Measurements from ENCODE around the gene IFITM10.

IFITM10 gene

DNA sequence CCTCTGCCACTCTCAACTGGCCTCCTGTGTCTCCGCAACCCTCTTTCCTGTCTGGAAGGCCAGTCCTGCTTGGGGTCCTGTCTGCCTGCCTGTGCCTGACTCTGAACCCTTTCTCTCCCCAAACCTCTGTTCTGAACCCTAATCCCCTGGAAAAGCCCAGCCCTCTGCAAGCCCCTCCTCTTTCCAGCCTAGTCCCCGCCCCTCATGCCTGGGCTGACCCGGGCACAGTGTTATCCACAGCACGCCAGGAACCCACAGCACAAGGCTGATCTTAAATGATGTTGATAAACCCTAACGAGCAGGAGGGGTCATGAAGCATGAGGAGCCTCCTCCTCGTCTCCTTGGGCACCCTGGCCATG, at the start of gene IFITM10:
TSS of gene IFITM10 (minus strand) at position 115 of the 359 bp plus-strand sequence. CDS start 153 bp downstream, outside the sequence.
- no peak for DNase-seq (ENCODE audit: low read depth in 2 of 2)

DNA sequence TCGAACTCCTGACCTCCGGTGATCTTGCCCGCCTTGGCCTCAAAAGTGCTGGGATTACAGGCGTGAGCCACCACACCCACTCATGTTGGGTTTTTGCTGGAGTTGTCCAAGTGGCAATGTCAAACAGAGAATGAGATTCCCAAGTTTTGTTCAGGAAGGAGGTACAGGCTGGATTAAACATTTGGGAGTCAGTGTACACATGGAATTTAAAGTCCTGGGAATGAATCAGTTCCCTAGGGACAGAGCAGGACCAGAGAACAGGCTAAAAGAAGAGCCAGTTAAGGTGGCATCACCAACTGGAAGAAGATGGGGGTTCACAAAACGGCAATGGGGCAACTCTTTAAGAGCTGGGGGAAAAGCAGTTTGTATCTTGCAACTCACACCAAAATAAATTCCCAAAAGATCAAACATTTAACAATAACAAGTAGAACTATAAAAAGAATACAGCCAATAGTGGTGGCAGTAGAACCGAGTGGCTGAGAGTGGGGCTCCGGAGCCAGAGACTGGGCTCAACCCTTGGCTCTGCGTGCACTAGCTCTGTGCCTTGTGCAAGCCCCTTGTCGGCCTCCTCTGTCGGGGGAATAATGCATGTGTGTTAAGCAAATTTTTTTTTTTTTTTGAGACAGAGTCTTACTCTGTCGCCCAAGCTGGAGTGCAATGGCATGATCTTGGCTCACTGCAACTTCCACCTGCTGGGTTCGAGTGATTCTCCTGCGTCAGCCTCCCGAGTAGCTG, 47.2 kb upstream of the IFITM10 start:
- DNase-seq (ENCODE audit: low read depth in 2 of 2): no peak

DNA sequence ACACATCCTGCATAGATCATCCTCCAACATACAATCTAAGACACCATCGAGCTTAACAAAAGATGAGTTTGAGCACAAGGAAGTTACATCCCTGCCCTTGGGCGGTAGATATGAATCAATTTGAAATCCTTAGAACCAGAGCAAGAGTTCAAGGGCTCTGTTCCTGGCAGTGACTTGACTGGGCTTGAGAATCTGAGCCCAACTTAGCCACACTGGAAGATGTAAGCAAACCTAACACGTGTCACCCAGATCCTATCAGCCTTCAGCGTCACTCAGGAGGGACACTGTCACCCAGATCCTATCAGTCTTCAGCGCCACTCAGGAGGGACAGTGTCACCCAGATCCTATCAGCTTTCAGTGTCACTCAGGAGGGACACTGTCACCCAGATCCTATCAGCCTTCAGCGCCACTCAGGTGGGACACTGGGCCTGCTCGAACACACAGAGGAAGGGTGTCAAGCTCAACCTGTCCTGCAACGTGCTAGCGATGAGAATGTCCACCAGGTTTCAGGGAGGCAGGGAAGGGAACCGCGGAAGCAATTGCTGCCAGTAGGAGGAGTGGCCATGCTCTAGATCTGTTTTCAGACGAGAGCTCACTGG, 46.1 kb upstream of the IFITM10 start:
- DNase-seq (ENCODE audit: low read depth in 2 of 2): no peak

DNA sequence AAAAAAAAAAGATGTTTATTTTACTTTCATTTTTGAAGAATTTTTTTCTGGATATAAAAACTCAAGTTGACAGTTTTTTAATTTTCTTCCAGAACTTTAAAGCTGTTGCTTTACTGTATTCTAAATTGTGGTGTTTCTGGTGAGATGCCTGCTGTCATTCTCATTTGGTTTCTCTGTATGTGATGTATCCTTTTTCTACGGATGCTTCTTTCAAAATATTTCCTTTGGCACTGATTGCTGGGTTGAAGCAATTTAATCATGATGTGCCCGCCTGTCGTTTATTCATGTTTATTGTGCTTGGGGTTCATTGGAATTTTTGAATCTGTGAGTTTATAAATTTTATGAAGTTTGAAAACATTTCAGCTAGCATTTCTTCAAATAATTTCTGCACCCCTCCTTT, 42.7 kb upstream of the IFITM10 start:
- no peak for DNase-seq (ENCODE audit: low read depth in 2 of 2)

DNA sequence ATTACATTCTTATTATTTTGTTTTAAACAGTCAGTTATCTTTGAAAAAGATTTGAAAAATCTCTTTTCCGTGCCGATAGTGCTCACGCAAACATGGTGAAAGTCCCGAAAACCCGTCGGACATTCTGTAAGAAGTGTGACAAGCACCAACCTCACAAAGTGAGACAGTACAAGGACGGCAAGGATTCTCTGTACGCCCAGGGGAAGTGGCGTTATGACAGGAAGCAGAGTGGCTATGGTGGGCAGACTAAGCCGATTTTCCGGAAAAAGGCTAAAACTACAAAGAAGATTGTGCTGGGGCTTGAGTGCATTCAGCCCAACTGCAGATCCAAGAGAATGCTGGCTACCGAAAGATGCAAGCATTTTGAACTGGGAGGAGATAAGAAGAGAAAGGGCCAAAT, 42.1 kb upstream of the IFITM10 start:
- no peak for DNase-seq (ENCODE audit: low read depth in 2 of 2)

DNA sequence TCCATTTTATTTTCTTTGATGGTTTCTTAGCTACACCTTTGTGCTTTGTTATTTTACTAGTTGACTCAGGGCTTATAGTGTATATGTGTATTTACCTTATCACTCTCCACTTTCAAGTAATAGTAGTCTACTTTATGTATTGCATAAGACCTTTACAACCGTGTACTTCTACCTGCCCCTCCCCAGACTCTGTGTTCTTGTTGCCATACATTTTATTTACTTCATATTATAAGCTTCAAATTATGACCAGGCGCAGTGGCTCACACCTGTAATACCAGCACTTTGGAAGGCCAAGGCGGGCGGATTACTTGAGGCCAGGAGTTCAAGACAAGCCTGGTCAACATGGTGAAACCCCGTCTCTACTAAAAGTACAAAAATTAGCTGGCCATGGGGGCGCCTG, 41.5 kb upstream of the IFITM10 start:
- DNase-seq (ENCODE audit: low read depth in 2 of 2): no peak

DNA sequence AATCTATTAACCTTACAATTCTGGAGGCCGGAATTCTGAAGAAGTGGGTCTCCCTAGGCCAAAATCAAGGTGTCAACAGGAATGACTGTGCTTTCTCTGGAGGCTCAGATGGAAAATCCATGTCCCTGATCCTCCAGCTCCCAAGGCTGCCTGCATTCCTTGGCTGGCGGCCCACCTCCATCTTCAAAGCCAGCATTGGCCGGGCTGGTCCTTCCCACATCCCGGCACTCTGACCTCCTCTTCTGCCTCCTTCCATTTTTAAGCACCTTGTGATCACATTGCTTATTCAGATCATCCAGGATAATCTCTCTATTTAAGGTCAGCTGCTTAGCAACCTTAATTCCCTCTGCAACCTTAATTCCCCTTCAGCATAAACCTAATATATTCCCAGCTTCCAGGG, 36.1 kb upstream of the IFITM10 start:
- DNase-seq (ENCODE audit: low read depth in 2 of 2): no peak

DNA sequence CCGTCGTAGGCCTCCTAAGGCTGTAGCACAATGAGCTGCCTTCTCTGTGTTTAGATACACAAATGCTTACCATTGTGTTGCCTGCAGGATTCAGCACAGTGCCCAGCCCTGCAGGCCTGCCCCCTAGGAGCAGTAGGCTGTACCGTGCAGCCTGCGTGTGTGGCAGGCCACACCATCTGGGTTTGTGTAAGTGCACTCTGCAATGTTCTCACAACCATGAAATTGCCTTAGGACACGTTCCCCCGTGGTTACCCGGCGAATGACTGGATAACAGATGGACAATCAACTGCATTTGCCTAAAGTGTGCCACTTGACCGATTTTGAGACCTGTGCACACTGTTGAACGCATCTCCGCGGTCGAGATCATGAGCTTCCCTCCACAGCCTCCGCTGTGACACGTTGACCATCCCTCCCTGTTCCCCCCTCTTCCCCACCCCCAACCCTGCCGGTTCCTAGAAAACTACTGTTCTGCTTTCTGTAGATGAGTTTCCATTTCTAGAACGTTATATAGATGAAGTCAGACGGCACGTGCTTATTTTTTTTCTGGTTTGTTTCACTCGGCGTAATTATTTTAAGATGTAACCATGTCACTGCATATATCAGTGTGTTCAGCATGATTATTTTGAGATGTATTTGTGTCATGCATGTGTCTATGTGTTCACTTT, 35.5 kb upstream of the IFITM10 start:
- no peak for DNase-seq (ENCODE audit: low read depth in 2 of 2)

DNA sequence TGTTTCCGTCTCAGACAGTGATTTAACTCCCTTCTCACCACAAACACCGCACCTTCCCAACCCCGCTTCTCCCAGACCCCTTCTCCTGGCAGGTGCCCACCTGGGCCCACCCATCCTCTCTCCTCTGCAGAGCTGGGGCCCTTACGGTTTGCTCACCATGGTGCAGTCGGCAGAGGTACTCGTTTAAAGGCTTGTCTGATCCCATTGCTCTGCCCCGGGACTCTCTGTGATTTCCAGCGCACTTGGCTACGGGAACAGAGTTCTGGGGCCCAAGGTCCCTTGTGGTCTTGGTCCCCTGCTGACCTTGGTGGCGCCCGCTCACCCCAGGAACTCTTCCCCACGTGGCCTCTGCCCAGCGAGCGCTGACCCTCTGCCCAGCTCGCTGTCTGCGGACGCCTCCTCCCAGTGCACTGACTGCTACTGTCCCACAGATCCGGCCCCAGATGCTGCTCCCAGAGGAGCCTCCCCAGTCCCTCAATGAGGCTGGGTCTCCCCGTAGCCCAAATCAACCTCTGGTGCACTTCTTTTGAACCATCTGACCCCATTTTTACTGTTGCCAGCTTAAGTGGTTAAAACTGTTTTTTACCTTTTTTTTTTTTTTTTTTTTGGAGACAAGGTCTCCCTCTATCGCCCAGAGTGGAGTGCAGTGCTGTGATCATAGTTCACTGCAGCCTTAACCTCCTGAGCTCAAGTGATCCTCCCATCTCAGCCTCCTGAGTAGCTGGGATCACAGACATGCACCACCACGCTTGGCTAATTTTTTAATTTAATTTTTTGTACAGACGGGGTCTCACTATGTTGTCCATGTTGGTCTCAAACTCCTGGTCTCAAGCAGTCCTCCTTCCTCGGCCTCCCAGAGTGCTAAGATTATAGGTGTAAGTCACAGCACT, 34.6 kb upstream of the IFITM10 start:
- no peak for DNase-seq (ENCODE audit: low read depth in 2 of 2)

DNA sequence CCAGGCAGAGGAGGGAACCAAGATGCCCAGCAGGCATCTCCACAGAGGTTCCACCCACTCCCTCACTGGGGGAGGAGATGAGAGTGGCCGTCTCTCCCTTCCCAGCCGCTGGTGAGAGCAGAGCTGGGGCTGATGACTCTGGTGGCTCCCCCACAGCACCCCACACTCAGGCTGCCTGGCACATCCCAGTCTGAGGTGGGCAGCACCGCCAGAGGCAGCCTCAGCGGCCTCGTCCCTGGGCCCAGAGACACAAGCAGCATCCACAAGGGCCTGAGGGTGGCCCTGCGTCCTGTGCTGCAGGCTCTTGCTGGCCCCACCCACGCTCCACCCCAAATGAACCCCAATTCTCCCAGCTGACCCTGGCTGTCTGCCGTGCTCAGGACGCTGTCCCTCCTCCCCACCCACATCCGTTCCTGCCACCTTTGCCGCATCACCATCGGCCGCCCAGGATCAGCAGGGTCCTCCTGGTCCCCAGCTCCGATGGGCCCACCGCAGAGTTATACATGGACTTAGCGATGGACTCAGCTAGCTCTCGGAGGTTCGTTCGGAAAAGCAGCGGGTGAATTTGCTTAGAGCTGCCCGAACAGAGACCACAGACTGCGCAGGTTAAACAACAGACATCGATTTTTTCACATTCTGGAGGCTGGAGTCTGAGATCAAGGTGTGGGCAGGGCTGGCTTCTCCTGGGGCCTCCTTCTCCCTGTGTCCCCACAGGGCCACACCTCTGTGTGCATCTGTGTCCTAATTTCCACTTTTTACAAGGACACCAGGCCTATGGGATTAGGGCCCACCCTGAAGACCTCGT, 33.5 kb upstream of the IFITM10 start:
- no peak for DNase-seq (ENCODE audit: low read depth in 2 of 2)

DNA sequence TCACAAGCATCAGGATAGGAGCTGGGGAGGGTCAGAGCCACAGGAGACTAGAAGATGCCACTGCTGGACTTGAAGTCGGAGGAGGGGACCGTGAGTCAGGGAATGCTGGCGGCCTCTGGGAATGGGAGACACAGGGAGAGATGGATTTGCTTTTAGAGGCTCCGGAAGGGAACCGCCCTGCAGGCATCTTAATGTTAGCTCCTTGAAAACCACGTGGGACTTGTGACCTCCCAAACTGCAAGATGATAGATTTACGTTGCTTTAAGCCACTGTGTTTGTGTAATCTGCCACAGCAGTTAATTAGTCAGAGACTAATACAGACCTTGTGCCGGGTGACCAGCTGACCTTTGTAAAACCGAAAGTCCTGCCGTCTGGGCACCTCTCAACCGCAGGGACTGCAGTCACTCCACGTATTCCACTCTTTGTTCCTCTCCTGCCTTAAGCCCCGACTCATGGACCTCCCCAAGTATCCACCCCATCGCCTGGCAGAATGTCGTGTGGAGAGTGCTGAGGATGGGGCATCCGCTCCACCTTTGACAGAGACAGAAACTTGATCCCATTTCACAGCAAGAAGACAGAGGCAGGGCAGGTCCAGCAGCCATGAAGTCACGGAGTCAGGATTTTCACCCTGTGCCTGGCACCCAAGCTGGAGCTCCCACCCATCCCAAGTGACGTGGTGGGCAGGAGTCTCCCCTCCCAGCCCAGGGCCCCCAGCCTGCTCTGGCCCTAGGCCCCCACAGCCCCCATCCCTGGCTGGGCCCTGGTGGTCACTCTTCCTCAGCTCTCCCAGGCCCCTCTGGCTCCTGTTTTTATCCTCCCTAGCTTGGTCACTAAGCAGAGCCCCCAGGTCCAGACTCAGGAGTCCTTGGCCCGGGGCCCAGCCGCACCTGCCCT, 32.7 kb upstream of the IFITM10 start:
- no peak for DNase-seq (ENCODE audit: low read depth in 2 of 2)

DNA sequence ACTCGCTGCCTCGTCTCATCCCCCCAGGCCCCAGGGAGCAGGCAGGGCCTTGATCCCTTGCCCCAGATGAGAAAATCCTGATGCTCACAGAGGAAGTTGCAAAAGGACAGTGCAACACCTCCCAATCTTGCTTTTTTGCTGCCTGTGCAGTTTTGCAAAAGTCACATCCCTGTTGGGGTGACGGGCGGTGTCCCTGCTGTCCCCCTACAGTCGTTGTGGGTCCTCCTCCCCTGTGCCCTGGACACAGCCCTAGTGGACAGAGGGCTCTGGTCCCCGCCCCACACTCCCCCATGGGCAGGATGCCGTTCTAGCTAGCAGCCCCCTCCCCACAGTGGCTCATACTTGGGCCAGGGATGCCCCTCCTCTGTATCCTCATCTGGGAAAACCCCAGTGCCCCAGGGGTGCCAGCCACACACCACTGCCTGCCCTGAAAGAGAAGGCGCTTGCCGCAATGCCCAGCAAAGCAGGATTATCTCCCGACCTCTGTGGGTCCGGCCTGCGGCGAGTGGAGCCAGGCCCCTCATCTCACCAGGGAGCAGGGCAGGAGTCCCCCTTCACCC, 31.7 kb upstream of the IFITM10 start:
- no peak for DNase-seq (ENCODE audit: low read depth in 2 of 2)

DNA sequence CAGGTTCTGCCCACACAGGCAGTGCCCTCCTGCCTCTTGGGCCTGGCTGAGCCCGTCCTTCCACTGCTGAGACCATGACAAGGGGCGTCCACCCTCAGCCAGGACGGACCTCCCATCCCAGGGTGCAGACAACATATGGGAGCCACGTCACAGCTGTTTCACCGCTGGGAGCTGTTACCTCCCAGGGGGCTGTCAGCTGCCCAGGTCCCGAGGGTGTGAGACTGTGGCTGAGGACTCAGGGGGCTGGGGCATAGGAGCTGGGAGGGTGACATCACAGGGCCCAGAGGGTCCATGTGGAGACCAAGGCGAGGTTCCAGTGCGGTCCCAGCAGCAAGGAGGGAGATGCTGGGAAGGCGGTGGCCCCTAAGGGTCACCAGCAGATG, 31.2 kb upstream of the IFITM10 start:
- DNase-seq (ENCODE audit: low read depth in 2 of 2): no peak

DNA sequence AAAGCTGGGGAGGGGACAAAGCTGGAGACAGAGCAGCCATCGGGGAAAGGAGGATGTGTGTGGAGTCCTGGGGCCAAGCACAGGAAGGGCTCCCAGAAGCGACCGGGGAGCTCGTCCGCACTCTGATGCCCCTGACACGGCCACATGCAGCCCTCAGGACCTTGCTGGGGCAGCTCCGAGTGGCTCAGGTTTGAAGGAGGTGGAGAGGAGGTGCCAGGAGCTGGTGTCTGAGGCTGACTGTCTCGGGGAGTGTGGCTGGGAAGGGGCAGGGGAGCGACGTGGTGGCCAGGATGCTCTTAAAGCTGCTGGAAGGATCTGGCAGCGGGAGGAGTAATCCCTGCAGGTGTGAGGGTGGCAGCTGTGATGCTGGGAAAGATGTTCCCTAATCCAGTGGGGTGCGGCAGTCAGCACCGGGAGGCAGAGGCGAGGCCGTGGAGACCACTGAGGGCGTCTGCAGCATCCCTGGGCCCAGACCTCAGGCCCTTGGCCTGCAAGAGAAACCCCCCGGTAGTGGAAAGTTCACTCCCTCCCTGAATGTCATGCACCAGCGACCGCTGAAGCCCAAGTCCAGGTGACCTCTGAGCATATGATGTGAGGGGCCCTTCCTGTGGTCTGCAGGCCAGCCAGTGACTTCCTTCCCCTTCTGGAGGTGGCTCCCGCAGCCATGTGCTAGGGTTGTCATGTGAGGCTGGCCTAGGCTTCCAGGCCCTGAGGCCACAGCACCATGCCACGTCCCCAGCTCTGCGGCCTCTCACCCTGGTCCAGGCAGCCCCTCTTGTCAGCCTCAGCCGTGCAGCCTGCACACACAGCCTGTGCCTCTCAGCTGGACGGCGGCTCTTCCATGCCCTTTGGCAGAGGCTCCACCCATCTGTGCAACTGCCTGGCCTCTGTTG, 30.6 kb upstream of the IFITM10 start:
- no peak for DNase-seq (ENCODE audit: low read depth in 2 of 2)

DNA sequence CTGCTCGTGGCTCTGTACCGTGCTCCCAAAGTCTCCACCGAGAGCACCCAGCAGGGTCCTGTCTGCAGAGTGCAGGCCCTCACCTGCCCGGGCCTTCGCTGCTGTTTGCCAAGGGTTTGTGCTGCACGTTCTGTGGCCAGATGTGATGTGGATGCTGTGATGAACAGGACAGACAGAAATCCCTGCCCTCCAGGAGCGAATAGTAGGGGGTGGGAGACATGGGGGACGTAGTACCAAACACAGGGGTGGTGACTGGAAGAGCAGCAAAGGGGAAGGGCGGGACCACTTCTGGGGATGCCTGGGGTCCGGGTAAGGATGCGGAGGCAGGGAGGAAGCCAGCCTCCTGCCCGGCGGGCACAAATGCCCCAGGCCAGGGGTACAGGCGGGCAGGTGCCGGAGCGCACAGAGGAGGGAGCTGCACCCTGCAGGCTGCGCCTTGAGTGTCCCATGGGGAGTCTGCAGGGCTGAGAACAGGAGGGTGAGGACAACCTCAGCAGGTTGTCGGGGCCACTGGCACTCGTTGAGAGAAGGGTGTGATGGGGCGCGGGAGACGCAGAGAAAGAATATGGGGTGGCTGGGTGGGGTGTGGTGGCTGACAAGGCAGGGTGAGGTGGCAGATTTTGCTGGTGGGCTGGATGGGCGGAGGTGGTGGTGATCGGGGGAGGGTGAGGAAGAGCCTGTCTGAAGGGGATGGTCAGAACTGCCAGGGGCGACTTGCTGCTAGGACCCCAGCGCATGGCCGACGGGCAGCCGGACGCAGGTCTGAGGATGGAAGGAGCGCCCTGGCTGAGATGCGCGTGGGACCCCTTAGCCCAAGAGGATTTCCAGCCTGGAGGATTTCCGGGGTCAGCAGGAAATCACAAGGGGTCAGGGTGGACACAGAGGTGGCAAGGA, 29.7 kb upstream of the IFITM10 start:
- DNase-seq (ENCODE audit: low read depth in 2 of 2): no peak

DNA sequence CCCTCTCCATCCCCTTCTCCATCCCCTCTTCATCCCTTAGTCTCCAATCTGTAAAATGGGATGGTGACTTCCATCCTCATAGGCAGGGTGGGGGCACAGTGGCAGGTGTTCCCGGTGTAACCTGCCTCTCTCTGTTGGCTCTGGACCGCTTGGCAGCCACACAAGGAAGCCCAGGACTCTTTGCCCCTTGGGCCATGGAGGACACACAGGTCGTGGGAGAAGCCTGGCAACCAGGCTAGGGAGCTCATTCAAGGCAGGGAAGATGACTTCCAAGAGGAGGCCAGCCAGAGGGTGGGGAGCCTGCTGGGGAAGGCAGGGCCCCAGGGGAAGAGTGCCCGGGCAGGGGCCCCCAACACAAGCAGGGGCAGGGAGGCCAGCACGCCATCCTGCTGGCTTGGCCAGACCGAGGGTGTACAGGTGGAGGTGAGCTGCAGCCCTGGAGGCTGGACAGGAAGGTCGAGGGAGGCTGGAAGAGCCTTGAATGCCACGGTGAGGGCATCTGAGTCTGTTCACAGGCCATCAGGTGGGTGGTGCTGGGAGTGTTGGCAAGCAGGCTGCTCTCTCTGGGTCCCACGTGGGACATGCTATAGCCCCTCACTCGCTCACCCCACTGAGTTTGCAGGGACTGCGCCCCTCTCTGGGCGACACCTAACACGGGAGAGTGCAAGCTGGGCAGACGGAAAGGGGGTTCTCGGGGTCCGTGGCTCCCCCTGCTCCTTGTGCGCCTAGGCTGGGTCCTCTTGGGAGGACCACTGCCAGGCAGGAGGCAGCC, 28.8 kb upstream of the IFITM10 start:
- DNase-seq (ENCODE audit: low read depth in 2 of 2): no peak

Data from fibroblast of skin of left biceps (primary cell).